Stomach (tissue), 9 donors: Measurements from ENCODE around the gene MEGF8. TPM values are rescaled to one million over a fixed set of nuclear protein-coding genes. Genes with fewer than 3 reads are reported as not detected.

Source experiments
- DNase-seq, 2 donors: peaks; one replicate each; pipeline versions ENCODE4 v3.0.0 to v3.0.0-alpha.2; 2013 to 2019
- H3K27ac ChIP-seq, 5 donors: fragments of 200-600 bp in 4 of 5; sonication (generic) in 4 of 5; one replicate each; pipeline ENCODE4 v1.5.1; 2013 to 2019; ENCODE audit warnings: mild to moderate bottlenecking in 1 of 5, moderate library complexity in 1 of 5
- H3K27me3 ChIP-seq, 3 donors: fragments of 200-600 bp; sonication (generic); one replicate each; pipeline ENCODE4 v1.5.1; 2017 to 2019; ENCODE audit warnings: mixed run types in 1 of 3
- H3K36me3 ChIP-seq, 4 donors: fragments of 200-600 bp; sonication (generic); 1 replicate in 3 of 4; 2 replicates in 1 of 4; pipeline ENCODE4 v1.5.1; 2016 to 2019
- H3K4me1 ChIP-seq, 4 donors: fragments of 200-600 bp; sonication (generic); one replicate each; pipeline ENCODE4 v1.5.1; 2016 to 2019
- H3K4me3 ChIP-seq, 4 donors: fragments of 200-600 bp; sonication (generic) in 3 of 4; one replicate each; pipeline ENCODE4 v1.5.1; 2016 to 2019; ENCODE audit warnings: mild to moderate bottlenecking in 1 of 4
- H3K9me3 ChIP-seq, 4 donors: fragments of 200-600 bp; sonication (generic); one replicate each; pipeline ENCODE4 v1.5.1; 2016 to 2019
- CTCF ChIP-seq, 7 experiments: fragments of 450-650 bp in 4 of 7; fragments of 200-600 bp in 3 of 7; sonication (generic) in 3 of 7; IDR thresholded peaks; one replicate each; pipeline ENCODE4 v1.5.1; 2016 to 2019; ENCODE audit warnings: antibody characterized with exemption in 7 of 7, control low read depth in 2 of 7, mild to moderate bottlenecking in 1 of 7
- EP300 ChIP-seq: sonication (generic); formaldehyde crosslinking; IDR thresholded peaks from one replicate; pipeline ENCODE4 v1.6.1; 2017; ENCODE audit warnings: antibody characterized with exemption
- POLR2A ChIP-seq, 4 donors: fragments of 450-650 bp; IDR thresholded peaks; one replicate each; pipeline ENCODE4 v1.6.1; 2016; ENCODE audit warnings: antibody characterized with exemption in 4 of 4, control low read depth in 2 of 4, mild to moderate bottlenecking in 1 of 4, moderate library complexity in 1 of 4
- POLR2AphosphoS5 ChIP-seq, 3 donors: sonication (generic); formaldehyde crosslinking; IDR thresholded peaks; one replicate each; pipeline ENCODE4 v1.6.1; 2016; ENCODE audit warnings: antibody characterized with exemption in 3 of 3
- WGBS, 5 donors: extraction: QIAGEN DNeasy Blood & Tissue Kit in 3 of 5; methylation state at CpG; one replicate each; pipeline versions ENCODE4 v1.1.5 to v1.1.7; 2013 to 2018; 5-methylcytosine and 5-hydroxymethylcytosine counted together
- intact Hi-C: fragments of 100-400 bp; cut with DNase I; formaldehyde crosslinking; loops from one replicate; pipeline ENCODE4 v1.15.1; 2023; ENCODE audit warnings: low total_unique reads
- polyA plus RNA-seq, 3 donors: library from polyadenylated mRNA; stranded (reverse); fragments of 200-250 nt; gene quantifications; one replicate each; pipeline ENCODE4 v1.2.3, GENCODE V29; 2013
- total RNA-seq, 5 donors: library from RNA; depleted of rRNA; stranded (reverse); fragments of >200 nt; gene quantifications; one replicate each; pipeline versions ENCODE4 v1.1.0 to v1.2.3, GENCODE V29; 2014 to 2016
- donor health status: healthy with polysubstance abuse.
- donor health status: Bipolar disorder and iron deficiency.
- donor health status: healthy.

MEGF8 gene
- total and polyA plus RNA-seq, 8 donors = 2.6 to 46.3 (median 12.3) TPM

GRCh38 chr19:42289556-42290041 lies 35.8 kb upstream of the MEGF8 start:
- no peak overlapping the region for H3K27ac ChIP-seq
- WGBS, 5 donors = 85 to 88% (median 85%) methylated on average over 8 of the region's 8 CpGs
- no peak for DNase-seq
- H3K27me3 ChIP-seq = no peaks in the 10 kb centered on the region
- H3K4me1 ChIP-seq = peaks cover 21 to 66% (median 46%) of the 10 kb centered on the region in 4 donors
- H3K9me3 ChIP-seq = no peaks in the 10 kb centered on the region
- TF ChIP-seq CTCF (IDR thresholded peaks at IDR 0.05) (no peak), POLR2AphosphoS5 (IDR thresholded peaks at IDR 0.05) (no peak), POLR2A (IDR thresholded peaks at IDR 0.05) (no peak), EP300 (no peak)
- intact Hi-C loops = loop anchor here (5.0 kb wide), 1 partner anchor 42 kb away; no protein-coding TSS in a partner anchor
- H3K4me3 ChIP-seq = no peak overlapping the region
- peaks cover 75 to 81% (median 80%) of the 10 kb centered on the region in 4 donors for H3K36me3 ChIP-seq

GRCh38 chr19:42290136-42290522 lies 35.3 kb upstream of the MEGF8 start:
- H3K4me3 ChIP-seq = no peak overlapping the region
- intact Hi-C loops = no loop called here
- no peaks in the 10 kb centered on the region for H3K27me3 ChIP-seq
- H3K36me3 ChIP-seq = peaks cover 76 to 86% (median 85%) of the 10 kb centered on the region in 4 donors
- TF ChIP-seq EP300 (no peak), POLR2A (IDR thresholded peaks at IDR 0.05) (no peak), CTCF (IDR thresholded peaks at IDR 0.05) (no peak), POLR2AphosphoS5 (IDR thresholded peaks at IDR 0.05) (no peak)
- no peaks in the 10 kb centered on the region for H3K9me3 ChIP-seq
- no peak overlapping the region for H3K27ac ChIP-seq
- WGBS, 5 donors = 77 to 84% (median 78%) methylated on average over 11 to 13 of the region's 13 CpGs
- H3K4me1 ChIP-seq = peaks cover 18 to 61% (median 41%) of the 10 kb centered on the region in 4 donors
- no peak for DNase-seq

GRCh38 chr19:42290523-42291434 lies 34.7 kb upstream of the MEGF8 start:
- Histone ChIP-seq H3K27me3 (no peaks in the 10 kb centered on the region), H3K36me3 (peaks cover 76 to 92% (median 89%) of the 10 kb centered on the region in 4 donors), H3K4me1 (peaks cover 12 to 59% (median 34%) of the 10 kb centered on the region in 4 donors), H3K27ac (peak overlapping the region in 4 of 5 donors; percentile 9 to 53 (median 22)), H3K4me3 (no peak overlapping the region), H3K9me3 (no peaks in the 10 kb centered on the region)
- peak in 1 of 2 donors; percentile 50 for DNase-seq
- TF ChIP-seq POLR2AphosphoS5 (IDR thresholded peaks at IDR 0.05) (no peak), EP300 (no peak), CTCF (IDR thresholded peaks at IDR 0.05) (peak in 4 of 7 experiments; percentile 20 to 37 (median 27)), POLR2A (IDR thresholded peaks at IDR 0.05) (no peak)
- intact Hi-C loops = no loop called here
- WGBS, 5 donors = 70 to 77% (median 75%) methylated on average over 14 to 31 of the region's 31 CpGs

- DNase-seq = peak; percentile 77 to 88
- Histone ChIP-seq H3K4me1 (peaks cover 5 to 59% (median 28%) of the 10 kb centered on the region in 4 donors), H3K36me3 (peaks cover 76 to 94% (median 89%) of the 10 kb centered on the region in 4 donors), H3K9me3 (no peaks in the 10 kb centered on the region), H3K27me3 (no peaks in the 10 kb centered on the region), H3K4me3 (no peak overlapping the region), H3K27ac (peak overlapping the region in 4 of 5 donors; percentile 9 to 53 (median 22))
- 23 to 63% (median 34%) methylated on average over 9 of the region's 9 CpGs for WGBS, 5 donors
- TF ChIP-seq POLR2AphosphoS5 (IDR thresholded peaks at IDR 0.05) (peak in 1 of 3 donors; percentile 29), POLR2A (IDR thresholded peaks at IDR 0.05) (no peak)
- intact Hi-C loops = no loop called here
These were observed 34.0 kb upstream of the MEGF8 start for GRCh38 chr19:42291435-42291810.
